ENCODE measurements around the gene YLPM1. TPM values are rescaled to one million over a fixed set of nuclear protein-coding genes. Genes with fewer than 3 reads are reported as not detected.

YLPM1 gene
- total RNA-seq (2022; extraction: Qiagen RNA extraction; ENCODE audit: low read depth), result 37.5 to 43.7 TPM (median 41.8 TPM) in 5 replicates

GRCh38 chr14:74762917-74763802 is at the start of gene YLPM1:
YLPM1 (plus strand) TSS chr14:74763316; CDS start chr14:74763490, 174 bp downstream.

GRCh38 chr14:74875941-74876913 is 113.1 kb downstream of the YLPM1 start, which contains the start of gene PROX2:
PROX2 (minus strand) TSS chr14:74876145; CDS start chr14:74863834, 12,311 bp downstream.

GRCh38 chr14:74881431-74882102 is 118.5 kb downstream of the YLPM1 start, which contains the start of gene DLST:
DLST (plus strand) TSS chr14:74881916; CDS start chr14:74881954, 38 bp downstream.

Other genes with a start within 250 kb of the YLPM1 start
- gene LTBP2, start 151.1 kb upstream of the YLPM1 start, total RNA-seq (2022; extraction: Qiagen RNA extraction; ENCODE audit: low read depth), result 7.1 to 16.0 TPM (median 10.2 TPM) in 5 replicates
- 21.4 to 29.5 TPM (median 25.1 TPM) in 5 replicates for gene AREL1, start 50.2 kb upstream of the YLPM1 start, total RNA-seq (2022; extraction: Qiagen RNA extraction; ENCODE audit: low read depth)
- gene FCF1, start 50.2 kb upstream of the YLPM1 start, total RNA-seq (2022; extraction: Qiagen RNA extraction; ENCODE audit: low read depth), result 48.8 to 83.4 TPM (median 50.3 TPM) in 5 replicates
- gene PROX2, start 112.8 kb downstream of the YLPM1 start, total RNA-seq (2022; extraction: Qiagen RNA extraction; ENCODE audit: low read depth), result not detected in 5 replicates
- gene DLST, start 118.6 kb downstream of the YLPM1 start, total RNA-seq (2022; extraction: Qiagen RNA extraction; ENCODE audit: low read depth), result 89.2 to 100 TPM (median 98.2 TPM) in 5 replicates
- 0.37 to 0.81 TPM (median 0.51 TPM) in 4 of 5 replicates, not detected in the other for gene RPS6KL1, start 159.9 kb downstream of the YLPM1 start, total RNA-seq (2022; extraction: Qiagen RNA extraction; ENCODE audit: low read depth)
- gene PGF, start 192.3 kb downstream of the YLPM1 start, total RNA-seq (2022; extraction: Qiagen RNA extraction; ENCODE audit: low read depth), result 2.5 to 4.7 TPM (median 4.1 TPM) in 5 replicates
- 77.2 to 88.8 TPM (median 85.6 TPM) in 5 replicates for gene EIF2B2, start 239.6 kb downstream of the YLPM1 start, total RNA-seq (2022; extraction: Qiagen RNA extraction; ENCODE audit: low read depth)

All from A549 treated with ZK216348 at 1 μM for 4 hours (cell line).